HCT116 (cell line): ENCODE data around the gene LRP1. TPM values are rescaled to one million over a fixed set of nuclear protein-coding genes. Genes with fewer than 3 reads are reported as not detected.

Source experiments
- ATAC-seq: fragments of 200-7000 bp; cut with Tn5 transposase; 2 replicates; pipeline ENCODE4 v1.9.1; 2020; ENCODE audit warnings: mild to moderate bottlenecking, moderate library complexity
- BruUV-seq: library from RNA; stranded (reverse); fragments of 400-500 nt; replicated peaks from 2 replicates; lab custom pipeline; 2021; lab: Mats Ljungman, UMichigan
- CTCF ChIA-PET: fragments of 300-600 bp; sonication (Branson Sonifier 250); formaldehyde crosslinking; loops from one replicate; lab custom pipeline; 2021; ENCODE audit warnings: antibody characterized with exemption; lab: Charles Lee
- POLR2A ChIA-PET: fragments of 300-600, 350-600 bp; sonication (Branson Sonifier 250); formaldehyde crosslinking; loops from one replicate; lab custom pipeline; 2021; ENCODE audit warnings: antibody characterized with exemption; lab: Charles Lee
- RAD21 ChIA-PET, 2 experiments: fragments of 300-600 bp; sonication (Branson Sonifier 250); formaldehyde crosslinking; loops; one replicate each; lab custom pipeline; 2023; ENCODE audit warnings: low total read pairs in 2 of 2; ENCODE audit not compliant: uncharacterized antibody in 2 of 2, unreplicated experiment in 2 of 2, low non-redundant PET in 1 of 2; lab: Charles Lee
- DNase-seq: peaks from one replicate; pipeline ENCODE4 v3.0.0-alpha.2; 2010; ENCODE audit warnings: low read depth, low spot score
- H2AFZ ChIP-seq: fragments of 200-600 bp; shearing (Covaris generic), sonication (generic); 2 replicates; pipeline ENCODE4 v1.6.1; 2017; ENCODE audit warnings: low read depth, mixed run types, mixed read lengths, antibody characterized with exemption, low read length; ENCODE audit not compliant: poor library complexity, severe bottlenecking
- H3K27ac ChIP-seq: 2 replicates; pipeline ENCODE4 v1.5.1; 2012; ENCODE audit warnings: low read depth, low read length
- H3K27me3 ChIP-seq: fragments of 200-600 bp; sonication (generic); 2 replicates; pipeline ENCODE4 v1.6.1; 2016; ENCODE audit warnings: mixed run types, low read length, mixed read lengths; ENCODE audit not compliant: insufficient read depth
- H3K36me3 ChIP-seq, 2 experiments: fragments of 200-500 bp in 1 of 2; fragments of 200-600 bp in 1 of 2; sonication (Bioruptor generic) in 1 of 2; sonication (generic) in 1 of 2; 2 replicates each; pipeline versions ENCODE4 v1.5.1 to v1.6.1; 2014 to 2016; ENCODE audit warnings: low read length in 2 of 2, inconsistent platforms in 1 of 2, mixed read lengths in 1 of 2, mixed run types in 1 of 2; ENCODE audit not compliant: insufficient read depth in 2 of 2, control insufficient read depth in 1 of 2
- H3K4me1 ChIP-seq, 2 experiments: fragments of 200-600 bp in 1 of 2; sonication (generic) in 1 of 2; 2 replicates each; pipeline versions ENCODE4 v1.5.1 to v1.6.1; 2012 to 2017; ENCODE audit warnings: low read length in 2 of 2, inconsistent platforms in 1 of 2, mild to moderate bottlenecking in 1 of 2, mixed read lengths in 1 of 2, mixed run types in 1 of 2, moderate library complexity in 1 of 2; ENCODE audit not compliant: insufficient read depth in 2 of 2, control insufficient read depth in 1 of 2
- H3K4me2 ChIP-seq: fragments of 200-600 bp; sonication (generic); 2 replicates; pipeline ENCODE4 v1.6.1; 2017; ENCODE audit warnings: mixed run types, low read length, mixed read lengths
- H3K4me3 ChIP-seq, 2 experiments: fragments of 200-600 bp in 1 of 2; sonication (generic) in 1 of 2; replicated peaks in 1 of 2; 2 replicates each; pipeline ENCODE4 v1.5.1; 2011 to 2016; ENCODE audit warnings: low read length in 2 of 2, control low read depth in 1 of 2, low read depth in 1 of 2, mild to moderate bottlenecking in 1 of 2, mixed read lengths in 1 of 2, mixed run types in 1 of 2
- H3K79me2 ChIP-seq: fragments of 200-600 bp; sonication (generic); 2 replicates; pipeline ENCODE4 v1.6.1; 2017; ENCODE audit warnings: mild to moderate bottlenecking, mixed run types, low read length, moderate library complexity, mixed read lengths; ENCODE audit not compliant: insufficient read depth
- H3K9ac ChIP-seq: fragments of 200-600 bp; sonication (generic); 2 replicates; pipeline ENCODE4 v1.6.1; 2016; ENCODE audit warnings: low read length, mixed read lengths
- H3K9me2 ChIP-seq: fragments of 200-600 bp; sonication (generic), shearing (Covaris generic); 2 replicates; pipeline ENCODE4 v1.6.1; 2017; ENCODE audit warnings: mixed run types, mild to moderate bottlenecking, moderate library complexity; ENCODE audit not compliant: insufficient read depth
- H3K9me3 ChIP-seq, 2 experiments: fragments of 200-500 bp in 1 of 2; fragments of 200-600 bp in 1 of 2; sonication (Bioruptor generic) in 1 of 2; sonication (generic) in 1 of 2; 2 replicates each; pipeline ENCODE4 v1.6.1; 2014 to 2017; ENCODE audit warnings: low read length in 2 of 2, mixed read lengths in 2 of 2, inconsistent platforms in 1 of 2, low read depth in 1 of 2, mild to moderate bottlenecking in 1 of 2, mixed run types in 1 of 2, moderate library complexity in 1 of 2; ENCODE audit not compliant: control insufficient read depth in 1 of 2, insufficient read depth in 1 of 2
- H4K20me1 ChIP-seq: fragments of 200-600 bp; sonication (generic), shearing (Covaris generic); 2 replicates; pipeline ENCODE4 v1.6.1; 2017; ENCODE audit warnings: mixed run types, mild to moderate bottlenecking, moderate library complexity; ENCODE audit not compliant: insufficient read depth
- CTCF ChIP-seq, 3 experiments: fragments of 200-600 bp in 1 of 3; sonication (generic) in 1 of 3; IDR thresholded peaks in 2 of 3; conservative IDR thresholded peaks in 1 of 3; 2 replicates each; pipeline ENCODE4 v1.5.1; 2012 to 2017; ENCODE audit warnings: low read depth in 2 of 3, low read length in 2 of 3, antibody characterized with exemption in 1 of 3, borderline replicate concordance in 1 of 3, control low read depth in 1 of 3, mild to moderate bottlenecking in 1 of 3, mixed read lengths in 1 of 3, mixed run types in 1 of 3, moderate library complexity in 1 of 3; ENCODE audit not compliant: insufficient read depth in 1 of 3
- EZH2 ChIP-seq: fragments of 200-600 bp; sonication (generic); IDR thresholded peaks from 2 replicates; pipeline ENCODE4 v1.6.1; 2017; ENCODE audit warnings: antibody characterized with exemption, mixed run types
- EZH2phosphoT487 ChIP-seq: fragments of 200-600 bp; IDR thresholded peaks from 2 replicates; pipeline ENCODE4 v1.6.1; 2018; ENCODE audit warnings: antibody characterized with exemption, borderline replicate concordance
- FOSL1 ChIP-seq: IDR thresholded peaks from 2 replicates; pipeline ENCODE4 v1.6.1; 2012; ENCODE audit warnings: low read depth
- POLR2AphosphoS5 ChIP-seq: IDR thresholded peaks from 2 replicates; pipeline ENCODE4 v1.6.1; 2011; ENCODE audit warnings: mild to moderate bottlenecking, low read depth, low read length, moderate library complexity
- SIN3A ChIP-seq: IDR thresholded peaks from 2 replicates; pipeline ENCODE4 v1.6.1; 2012; ENCODE audit warnings: low read depth
- TCF7L2 ChIP-seq: IDR thresholded peaks from 2 replicates; pipeline ENCODE4 v1.7.0; 2011; ENCODE audit warnings: borderline replicate concordance, inconsistent platforms; ENCODE audit not compliant: insufficient read depth, insufficient read length; ENCODE audit errors: extremely low read depth
- ZFX ChIP-seq: fragments of 450-650 bp; IDR thresholded peaks from 2 replicates; pipeline ENCODE4 v1.6.1; 2017
- intact Hi-C: fragments of 100-400 bp; cut with micrococcal nuclease; formaldehyde crosslinking; loops from 2 replicates; pipeline ENCODE4 v1.10.0; 2022
- total RNA-seq: library from RNA; stranded (reverse); gene quantifications from one replicate; pipeline ENCODE4 v1.2.1, GENCODE V29; 2021; ENCODE audit not compliant: unreplicated experiment

The LRP1 gene
- total RNA-seq, 1 experiment from 2014 or later = 12.0 TPM

GRCh38 chr12:57237596-57237931, 109.3 kb downstream of the LRP1 start (continued):
- TF ChIP-seq POLR2AphosphoS5 (no peak), CTCF (IDR thresholded peaks at IDR 0.05 in 2 of 3, conservative IDR thresholded peaks at IDR 0.05 in 1 of 3; ENCODE audit: borderline replicate concordance in 1 of 3, insufficient read depth in 1 of 3, low read depth in 2 of 3, low read length in 2 of 3) (no peak), EZH2 (no peak), FOSL1 (no peak), ZFX (no peak), TCF7L2 (no peak)

GRCh38 chr12:57237932-57238853, 109.9 kb downstream of the LRP1 start:
- BruUV-seq = no TSS peak
- Histone ChIP-seq H3K4me3 (no peak overlapping the region), H3K4me1 (peaks cover 20 to 34% of the 10 kb centered on the region in 2 experiments), H3K9ac (no peak overlapping the region), H3K27me3 (peaks cover 4% of the 10 kb centered on the region; the same call in 1 of the 2 replicates), H3K9me2 (no peaks in the 10 kb centered on the region), H4K20me1 (no peaks in the 10 kb centered on the region), H3K4me2 (peak overlapping the region; percentile 77), H3K79me2 (no peaks in the 10 kb centered on the region; the same call in 1 of the 2 replicates), H3K36me3 (peaks cover 8 to 10% of the 10 kb centered on the region in 2 experiments), H3K9me3 (no peaks in the 10 kb centered on the region), H2AFZ (no peak overlapping the region), H3K27ac (no peak overlapping the region)
- RAD21 ChIA-PET = no interaction called here
- intact Hi-C loops = no loop called here
- POLR2A ChIA-PET = interaction anchor here (3.5 kb wide), 1 partner anchor 8 kb away, joined by 16 read pairs; the partner anchor contains the start of gene SHMT2
- DNase-seq (no peak), ATAC-seq (no peak)
- no peak for TF ChIP-seq EZH2phosphoT487
- TF ChIP-seq SIN3A = no peak
- CTCF ChIA-PET = interaction anchor here (0.6 to 3.3 kb wide), 7 partner anchors 8 to 217 kb away, joined by 3 to 38 read pairs (median 5); partner anchors contain the start of genes INHBE, NEMP1 and SHMT2
